Mesendoderm (in vitro differentiated cells): ENCODE measurements around the gene IFITM10.
"Not testable (repeated sequence)": the region's sequence is repeated elsewhere in the genome, so short reads cannot be mapped to it uniquely, and the experiment has no call there.

ENCODE experiments used
- DNase-seq: peaks from one replicate; pipeline ENCODE4 v3.0.0; 2013
- H2AK5ac ChIP-seq: 2 replicates; pipeline ENCODE4 v1.6.1; 2013; ENCODE audit warnings: low read length, inconsistent platforms
- H2BK120ac ChIP-seq: 2 replicates; pipeline ENCODE4 v1.6.1; 2013; ENCODE audit warnings: low read depth, mild to moderate bottlenecking, low read length, moderate library complexity, mixed read lengths
- H2BK15ac ChIP-seq: replicated peaks from 2 replicates; pipeline ENCODE4 v1.6.1; 2013; ENCODE audit warnings: low read depth, mild to moderate bottlenecking, moderate library complexity
- H2BK5ac ChIP-seq: 2 replicates; pipeline ENCODE4 v1.6.1; 2013; ENCODE audit warnings: low read length, inconsistent platforms
- H3K18ac ChIP-seq: 2 replicates; pipeline ENCODE4 v1.6.1; 2013; ENCODE audit warnings: mild to moderate bottlenecking, low read length, mixed read lengths
- H3K23ac ChIP-seq: one replicate; pipeline ENCODE4 v1.6.1; 2013; ENCODE audit warnings: low read length
- H3K27ac ChIP-seq: 2 replicates; pipeline ENCODE4 v1.5.1; 2013; ENCODE audit warnings: low read depth, mild to moderate bottlenecking, inconsistent platforms, low read length, moderate library complexity
- H3K27me3 ChIP-seq: 2 replicates; pipeline ENCODE4 v1.6.1; 2013; ENCODE audit warnings: low read length, control low read depth, mild to moderate bottlenecking, inconsistent platforms; ENCODE audit not compliant: insufficient read depth, poor library complexity
- H3K36me3 ChIP-seq: 2 replicates; pipeline ENCODE4 v1.6.1; 2013; ENCODE audit warnings: low read length, inconsistent platforms; ENCODE audit not compliant: control insufficient read depth, insufficient read depth
- H3K4ac ChIP-seq: one replicate; pipeline ENCODE4 v1.6.1; 2013; ENCODE audit warnings: low read depth, mild to moderate bottlenecking, low read length, moderate library complexity
- H3K4me1 ChIP-seq: 2 replicates; pipeline ENCODE4 v1.6.1; 2013; ENCODE audit warnings: low read depth, low read length, inconsistent platforms; ENCODE audit not compliant: control insufficient read depth
- H3K4me2 ChIP-seq: 2 replicates; pipeline ENCODE4 v1.6.1; 2013; ENCODE audit warnings: low read length
- H3K4me3 ChIP-seq: 2 replicates; pipeline ENCODE4 v1.5.1; 2013; ENCODE audit warnings: mild to moderate bottlenecking, low read length
- H3K56ac ChIP-seq: one replicate; pipeline ENCODE4 v1.6.1; 2013; ENCODE audit warnings: low read length
- H3K79me1 ChIP-seq: 2 replicates; pipeline ENCODE4 v1.6.1; 2013; ENCODE audit warnings: low read length, inconsistent platforms
- H3K79me2 ChIP-seq: 2 replicates; pipeline ENCODE4 v1.6.1; 2013; ENCODE audit warnings: mild to moderate bottlenecking, low read length; ENCODE audit not compliant: control insufficient read depth, insufficient read depth
- H3K9ac ChIP-seq: 2 replicates; pipeline ENCODE4 v1.6.1; 2013; ENCODE audit warnings: low read length, inconsistent platforms
- H4K5ac ChIP-seq: one replicate; pipeline ENCODE4 v1.6.1; 2013; ENCODE audit warnings: low read length
- H4K8ac ChIP-seq: one replicate; pipeline ENCODE4 v1.6.1; 2013; ENCODE audit warnings: low read depth, mild to moderate bottlenecking, control low read depth, low read length, moderate library complexity
- WGBS: extraction: QIAGEN DNeasy Blood & Tissue Kit; methylation state at CpG from one replicate; pipeline ENCODE4 v1.1.7; 2013; ENCODE audit warnings: low lambda C conversion rate, missing lambda C conversion rate; ENCODE audit not compliant: insufficient coverage; ENCODE audit errors: extremely low coverage; 5-methylcytosine and 5-hydroxymethylcytosine counted together

Gene IFITM10

DNA sequence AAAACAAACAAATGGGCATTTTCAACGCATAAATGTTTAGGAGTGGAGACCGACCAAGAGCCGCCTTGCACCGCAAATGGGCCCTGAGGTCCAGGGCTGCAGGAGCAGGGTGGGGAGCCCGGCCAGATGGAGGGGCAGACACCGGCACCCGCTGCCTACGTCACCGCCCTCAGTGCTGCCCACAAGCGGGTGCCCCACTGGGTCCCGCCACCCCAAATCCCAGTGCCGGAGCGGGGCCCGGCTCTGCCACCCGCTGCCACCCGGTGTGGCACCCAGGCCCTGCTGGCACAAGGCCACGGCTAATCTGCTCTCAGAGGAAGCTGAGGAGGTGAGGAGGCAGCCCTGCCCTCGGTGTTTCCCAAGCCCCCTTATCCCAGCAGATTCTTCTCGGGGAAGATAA, 67.2 kb downstream of the IFITM10 start:
- not testable (repeated sequence) for H3K4me3 ChIP-seq, H3K4me1 ChIP-seq, H4K8ac ChIP-seq, H3K23ac ChIP-seq, H3K4me2 ChIP-seq, DNase-seq, H3K79me2 ChIP-seq, H2AK5ac ChIP-seq, H3K27me3 ChIP-seq, H3K18ac ChIP-seq, H2BK120ac ChIP-seq, H4K5ac ChIP-seq, H3K36me3 ChIP-seq, H2BK5ac ChIP-seq, H3K9ac ChIP-seq, H3K4ac ChIP-seq, H3K79me1 ChIP-seq, H2BK15ac ChIP-seq, H3K56ac ChIP-seq, H3K27ac ChIP-seq
- no CpG with 5 or more reads among the region's 19 CpGs for WGBS
